ENCODE data around the gene PAX2.
A peak's percentile ranks its signal among the peaks of the same experiment; 100 is the strongest.

PAX2 gene

GRCh38 chr10:100858261-100858660 lies 112.9 kb downstream of the PAX2 start:
- no peak for DNase-seq (ENCODE audit: low spot score)

- no peak for DNase-seq (ENCODE audit: low spot score)
Observed at GRCh38 chr10:100858747-100859483, 113.5 kb downstream of the PAX2 start.

GRCh38 chr10:100859484-100859763 lies 114.0 kb downstream of the PAX2 start:
- no peak for DNase-seq (ENCODE audit: low spot score)

- no peak for DNase-seq (ENCODE audit: low spot score)
Observed at GRCh38 chr10:100863433-100863832, 118.1 kb downstream of the PAX2 start.

- DNase-seq (ENCODE audit: low spot score): no peak
Observed at GRCh38 chr10:100864036-100864885, 118.9 kb downstream of the PAX2 start.

GRCh38 chr10:100864978-100865377 lies 119.6 kb downstream of the PAX2 start:
- no peak for DNase-seq (ENCODE audit: low spot score)

- no peak for DNase-seq (ENCODE audit: low spot score)
Observed at GRCh38 chr10:100866010-100866409, 120.6 kb downstream of the PAX2 start.

GRCh38 chr10:100866575-100867098 lies 121.3 kb downstream of the PAX2 start:
- DNase-seq (ENCODE audit: low spot score): no peak

- DNase-seq (ENCODE audit: low spot score): no peak
Observed at GRCh38 chr10:100867261-100867963, 122.0 kb downstream of the PAX2 start.

GRCh38 chr10:100868382-100868781 lies 123.0 kb downstream of the PAX2 start:
- DNase-seq (ENCODE audit: low spot score): no peak

- no peak for DNase-seq (ENCODE audit: low spot score)
Observed at GRCh38 chr10:100869399-100869798, 124.0 kb downstream of the PAX2 start.

GRCh38 chr10:100872034-100872791 lies 126.8 kb downstream of the PAX2 start:
- peak; percentile 51 for DNase-seq (ENCODE audit: low spot score)

- no peak for DNase-seq (ENCODE audit: low spot score)
Observed at GRCh38 chr10:100873146-100873826, 127.9 kb downstream of the PAX2 start.

GRCh38 chr10:100873827-100874326 lies 128.5 kb downstream of the PAX2 start:
- no peak for DNase-seq (ENCODE audit: low spot score)

GRCh38 chr10:100874702-100875483 lies 129.5 kb downstream of the PAX2 start:
- DNase-seq (ENCODE audit: low spot score): no peak

- DNase-seq (ENCODE audit: low spot score): no peak
Observed at GRCh38 chr10:100875484-100876166, 130.2 kb downstream of the PAX2 start.

GRCh38 chr10:100876585-100877460 lies 131.4 kb downstream of the PAX2 start:
- DNase-seq (ENCODE audit: low spot score): no peak

GRCh38 chr10:100877461-100877850 lies 132.1 kb downstream of the PAX2 start:
- DNase-seq (ENCODE audit: low spot score): no peak
